ENCODE data around the gene SRSF12. TPM values are rescaled to one million over a fixed set of nuclear protein-coding genes. Genes with fewer than 3 reads are reported as not detected.
"Not testable (repeated sequence)": the region's sequence is repeated elsewhere in the genome, so short reads cannot be mapped to it uniquely, and the experiment has no call there.

Gene SRSF12
- total RNA-seq, 1 donor from 2014 or later: under 0.01 TPM

- not testable (repeated sequence) for DNase-seq
Measured at GRCh38 chr6:89128256-89128671, 10.4 kb upstream of the SRSF12 start.

- peak; percentile 63 for DNase-seq
Measured at GRCh38 chr6:89122625-89123024, 4.8 kb upstream of the SRSF12 start.

GRCh38 chr6:89121934-89122333 is 4.1 kb upstream of the SRSF12 start:
- DNase-seq: no peak

- no peak for DNase-seq
Measured at GRCh38 chr6:89120371-89120770, 2.5 kb upstream of the SRSF12 start.

DNA sequence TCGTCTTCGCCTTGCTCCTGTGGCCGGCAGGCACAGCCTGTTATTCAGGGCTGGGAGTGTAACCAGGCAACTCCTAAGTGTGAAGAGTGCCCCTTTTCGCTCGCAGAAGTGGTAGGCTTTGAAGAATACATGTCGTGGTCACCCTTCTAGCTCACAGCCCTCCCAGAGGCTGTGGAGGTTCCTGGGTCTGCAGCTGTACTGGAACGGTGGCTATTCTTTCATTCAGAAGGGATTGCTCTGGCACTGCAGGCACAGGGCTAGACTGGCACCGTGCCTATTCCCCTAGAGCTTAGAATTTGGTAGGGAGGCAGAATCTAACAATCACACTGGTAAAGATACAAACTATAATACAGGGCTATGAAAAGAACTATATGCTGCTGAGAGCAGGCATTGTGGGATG is 1.1 kb upstream of the SRSF12 start:
- no peak for DNase-seq

DNA sequence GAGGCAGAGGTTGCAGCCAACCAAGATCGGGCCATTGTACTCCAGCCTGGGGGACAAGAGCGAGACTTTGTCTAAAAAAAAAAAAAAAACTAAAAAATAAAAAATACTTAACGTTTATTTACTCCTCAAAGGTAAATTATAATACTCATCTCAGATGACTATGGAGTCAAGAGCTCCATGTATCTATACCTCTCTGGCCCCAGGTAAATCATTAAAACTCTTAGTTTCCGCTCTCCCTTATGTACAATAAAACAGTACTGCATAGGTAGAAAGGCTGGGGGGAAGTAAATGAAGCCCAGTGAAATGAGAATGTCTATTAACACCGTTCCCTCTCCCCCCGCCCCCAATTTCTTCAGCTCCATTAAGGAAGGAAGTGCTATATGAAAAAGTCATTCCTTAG is 1.2 kb downstream of the SRSF12 start:
- DNase-seq: no peak

DNA sequence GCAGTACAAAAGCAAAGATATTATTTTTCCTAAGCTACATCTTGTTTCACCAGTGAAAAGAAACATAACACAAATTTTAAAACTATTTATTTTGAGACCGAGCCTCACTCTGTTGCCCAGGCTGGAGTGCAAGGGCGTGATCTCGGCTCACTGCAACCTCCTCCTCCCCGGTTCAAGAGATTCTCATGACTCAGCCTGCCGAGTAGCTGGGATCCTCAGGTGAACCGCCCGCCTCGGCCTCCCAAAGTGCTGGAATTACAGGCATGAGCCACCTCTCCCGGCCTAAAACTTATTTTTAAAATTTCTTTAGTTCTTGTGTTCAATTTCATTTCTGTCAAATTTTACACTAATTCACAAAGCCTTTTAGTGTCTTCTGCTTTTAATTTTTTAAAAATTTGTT is 5.9 kb downstream of the SRSF12 start:
- no peak for DNase-seq

GRCh38 chr6:89110284-89110683 is 7.6 kb downstream of the SRSF12 start:
- DNase-seq: no peak

DNA sequence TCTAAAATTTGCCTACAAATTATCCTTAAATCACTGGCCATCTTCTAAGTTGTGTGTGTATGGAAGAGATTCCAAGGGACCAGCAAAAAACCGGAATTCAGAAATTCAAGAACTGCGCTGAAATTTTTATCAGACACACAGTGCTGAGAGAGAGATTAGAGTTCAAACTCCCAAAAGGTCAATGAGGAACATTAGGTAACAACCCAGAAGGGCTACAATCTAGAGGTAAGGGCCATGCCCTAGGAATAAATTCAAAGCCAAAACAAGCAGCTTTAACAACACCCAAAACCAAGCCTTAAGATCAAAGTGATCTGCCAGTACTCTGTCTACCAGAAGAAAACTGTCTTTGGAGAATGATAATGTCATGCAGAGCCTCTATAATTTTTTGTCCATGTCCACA is 17.8 kb downstream of the SRSF12 start:
- DNase-seq: no peak

GRCh38 chr6:89098461-89098860 is 19.4 kb downstream of the SRSF12 start:
- DNase-seq: no peak

DNA sequence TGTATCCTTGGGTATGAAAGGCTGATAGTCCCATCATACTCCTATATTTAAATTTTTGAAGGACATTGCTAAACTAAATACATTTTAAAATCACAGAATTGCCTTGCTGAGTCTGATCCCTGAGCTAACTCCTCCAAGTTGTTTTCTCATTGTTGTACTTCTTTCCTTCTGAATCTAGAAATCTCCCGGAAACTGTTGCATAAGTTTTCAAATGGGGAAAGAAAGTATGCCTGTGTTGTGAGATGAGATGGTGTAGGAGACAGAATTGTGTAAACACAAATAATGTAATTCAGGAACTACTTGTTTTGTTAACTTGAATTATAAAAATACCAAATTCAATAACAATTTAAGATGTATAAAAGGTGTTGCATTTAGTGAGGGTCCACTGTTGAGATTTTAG is 30.0 kb downstream of the SRSF12 start:
- no peak for DNase-seq

- DNase-seq: no peak
Measured at GRCh38 chr6:89085409-89086205, 32.3 kb downstream of the SRSF12 start.

DNA sequence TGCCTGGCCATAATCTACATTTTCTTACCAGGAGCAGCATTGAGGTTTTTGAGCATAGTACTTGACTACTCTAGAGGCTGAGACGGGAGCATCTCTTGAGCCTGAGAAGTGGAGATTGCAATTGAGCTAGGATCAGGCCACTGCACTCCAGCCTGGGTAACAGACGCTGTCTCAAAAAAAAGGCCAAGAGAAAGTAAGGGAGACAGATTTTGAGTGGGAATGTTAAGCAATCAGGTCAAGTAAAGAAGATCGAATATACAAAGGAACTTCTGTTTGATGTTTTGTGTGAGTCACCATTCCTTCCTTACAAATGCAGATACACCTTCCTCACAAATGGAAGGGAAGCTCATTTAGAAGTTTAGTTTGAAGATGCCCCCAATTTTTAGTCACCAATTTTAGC is 32.9 kb downstream of the SRSF12 start:
- no peak for DNase-seq

DNA sequence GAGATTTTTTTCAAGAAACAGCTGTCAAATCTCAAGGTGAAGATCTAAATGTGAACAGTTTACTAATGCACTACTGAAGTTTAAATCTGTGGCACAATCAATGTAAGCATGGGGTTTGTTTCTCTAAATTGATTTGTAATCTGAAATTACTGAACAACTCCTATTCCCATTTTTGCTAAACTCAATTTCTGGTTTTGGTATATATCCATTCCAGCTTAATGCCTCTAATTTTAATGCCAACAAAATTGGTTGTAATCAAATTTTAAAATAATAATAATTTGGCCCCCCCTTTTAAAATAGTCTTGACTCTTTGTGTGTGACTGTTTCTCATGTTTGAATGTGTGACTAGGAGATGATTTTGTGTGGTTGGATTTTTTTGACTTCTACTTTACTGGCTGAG is 33.3 kb downstream of the SRSF12 start:
- no peak for DNase-seq

GRCh38 chr6:89082486-89082891 is 35.4 kb downstream of the SRSF12 start:
- DNase-seq: peak; percentile 41

DNA sequence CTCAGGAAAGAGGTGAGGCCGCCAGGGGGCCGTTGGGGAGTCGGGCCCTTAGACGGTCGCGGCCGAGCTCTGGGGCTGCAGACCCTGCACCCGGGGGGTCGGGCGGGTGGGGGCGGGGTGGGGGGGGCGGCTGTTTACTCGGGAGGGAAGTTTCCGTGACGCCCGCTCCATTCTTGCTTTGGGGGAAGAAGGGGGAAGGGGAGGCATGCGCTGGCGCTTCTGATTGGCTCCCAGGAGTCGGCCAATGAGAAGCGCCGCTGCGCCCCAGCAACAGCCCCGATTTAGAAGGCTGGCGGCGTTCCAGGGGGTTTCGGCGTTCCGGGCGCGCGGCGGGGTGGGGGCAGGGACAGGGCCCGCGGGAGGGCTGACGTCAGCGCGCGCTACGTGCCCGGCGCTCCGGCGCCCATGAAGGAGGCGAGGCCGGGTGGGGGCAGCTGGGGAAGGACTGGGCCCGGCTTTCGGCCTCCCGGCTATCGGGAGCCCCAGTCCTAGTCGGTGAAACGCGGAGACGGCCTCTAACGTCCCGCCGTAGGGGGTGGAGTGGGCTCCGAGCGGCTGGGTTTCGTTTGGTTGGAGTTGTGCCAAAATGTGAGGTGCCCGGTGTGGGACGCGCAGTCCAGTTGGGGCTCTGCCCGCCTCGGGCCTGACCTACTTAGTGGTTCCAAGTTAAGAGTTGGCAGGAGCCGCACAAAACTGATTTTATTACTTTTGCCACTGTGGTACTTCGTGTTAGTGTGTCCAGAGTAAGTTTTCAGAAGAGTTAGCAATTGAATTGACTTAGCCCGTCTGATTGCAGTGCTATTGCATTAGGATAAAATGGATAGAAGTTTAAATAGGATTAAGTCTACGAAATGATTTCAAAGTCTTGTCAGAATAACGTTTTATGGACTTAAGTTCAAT is 36.2 kb downstream of the SRSF12 start:
- peak; percentile 99 for DNase-seq

- no peak for DNase-seq
Measured at GRCh38 chr6:89081129-89081422, 36.8 kb downstream of the SRSF12 start.

GRCh38 chr6:89080281-89081128 is 37.4 kb downstream of the SRSF12 start, which contains the start of gene PNRC1:
TSS of gene PNRC1 (plus strand) at chr6:89080751. CDS start at chr6:89080895, 144 bp downstream.
- peak; percentile 100 for DNase-seq

- DNase-seq: peak; percentile 79
Measured at GRCh38 chr6:89079511-89080234, 38.2 kb downstream of the SRSF12 start.

DNA sequence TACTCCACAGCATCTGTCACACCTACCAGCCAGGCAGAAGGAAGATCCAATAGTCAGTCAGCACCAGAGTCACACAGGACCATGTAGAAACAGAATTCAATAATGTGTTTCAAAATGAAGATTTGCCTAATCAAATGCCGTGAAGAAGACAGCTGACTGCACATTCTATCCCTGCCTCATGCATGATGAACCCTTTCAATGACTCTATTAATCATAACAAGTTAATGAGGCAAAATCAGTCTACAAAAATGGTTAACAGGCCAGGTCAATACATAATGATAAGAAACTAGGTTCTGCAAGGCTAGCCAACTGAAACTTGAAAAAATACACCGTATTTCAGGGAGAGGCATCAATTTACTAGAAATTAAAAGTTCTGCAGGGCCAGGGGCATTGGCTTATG is 44.0 kb downstream of the SRSF12 start:
- no peak for DNase-seq

DNA sequence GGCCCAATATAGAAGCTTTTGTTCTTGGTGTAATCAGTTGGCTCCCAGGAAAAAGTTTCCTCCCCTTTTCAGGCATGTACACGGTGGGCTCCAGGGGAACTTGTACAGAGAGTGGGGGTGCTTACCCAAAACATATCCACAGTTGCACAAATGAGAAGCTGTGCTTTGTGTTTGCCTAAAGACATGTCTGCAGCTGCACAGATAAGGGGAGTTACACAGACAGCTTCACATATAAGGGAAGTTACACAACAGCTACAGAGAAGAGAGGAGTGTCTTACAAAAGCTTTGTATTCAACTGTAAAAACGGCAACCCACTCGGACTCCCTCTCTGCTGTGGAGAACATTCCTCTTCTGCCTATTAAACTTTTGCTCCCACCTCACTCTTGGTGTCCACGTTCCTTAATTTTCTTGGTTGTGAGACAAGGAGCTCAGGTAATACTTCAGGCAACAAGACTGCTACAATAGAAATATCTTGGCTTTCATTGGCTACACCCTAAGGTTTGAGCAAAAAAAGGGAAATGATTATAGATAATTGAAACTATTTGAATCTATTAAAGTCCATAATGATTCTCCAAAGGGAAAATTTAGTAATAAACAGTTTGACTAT is 44.8 kb downstream of the SRSF12 start:
- no peak for DNase-seq

DNA sequence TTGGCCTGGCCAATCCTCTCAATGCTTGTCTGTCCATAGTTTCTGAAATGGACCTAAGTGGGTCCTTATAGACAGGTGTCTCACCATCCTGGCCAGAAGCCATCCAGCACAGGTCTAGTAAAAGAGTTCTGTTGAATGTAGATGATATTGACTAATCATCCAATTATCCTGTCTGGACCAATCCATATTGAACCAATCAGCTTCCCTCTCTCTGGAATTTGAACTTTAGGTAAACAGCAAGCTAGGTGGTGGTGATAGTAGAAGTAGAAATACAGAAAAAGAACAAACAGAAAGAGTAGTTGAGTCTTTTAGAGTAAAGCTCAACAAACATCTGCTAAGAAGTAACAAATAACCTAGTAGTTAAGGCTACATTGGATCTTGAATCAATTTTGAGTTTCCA is 46.8 kb downstream of the SRSF12 start:
- no peak for DNase-seq
